H9 (cell line): Measurements from ENCODE around the gene ADGRG2. TPM values are rescaled to one million over a fixed set of nuclear protein-coding genes. Genes with fewer than 3 reads are reported as not detected.
"Not testable (repeated sequence)": the region's sequence is repeated elsewhere in the genome, so short reads cannot be mapped to it uniquely, and the experiment has no call there.

ENCODE experiments used
- DNase-seq: peaks from one replicate; pipeline ENCODE4 v3.0.0-alpha.2; 2017
- H2AFZ ChIP-seq: one replicate; pipeline ENCODE4 v1.6.1; 2013; ENCODE audit warnings: mild to moderate bottlenecking, low read length, control low read depth, moderate library complexity
- H2AK5ac ChIP-seq: 2 replicates; pipeline ENCODE4 v1.6.1; 2013; ENCODE audit warnings: low read length, control low read depth, mixed read lengths; ENCODE audit not compliant: insufficient read length
- H2BK120ac ChIP-seq: one replicate; pipeline ENCODE4 v1.6.1; 2013; ENCODE audit warnings: low read depth, mild to moderate bottlenecking, low read length, control low read depth, inconsistent platforms; ENCODE audit not compliant: poor library complexity, severe bottlenecking
- H2BK12ac ChIP-seq: 2 replicates; pipeline ENCODE4 v1.6.1; 2013; ENCODE audit warnings: low read length, control low read depth, mixed read lengths, low read depth; ENCODE audit not compliant: insufficient read length
- H2BK15ac ChIP-seq: 2 replicates; pipeline ENCODE4 v1.6.1; 2013; ENCODE audit warnings: low read depth, low read length, control low read depth
- H2BK20ac ChIP-seq: one replicate; pipeline ENCODE4 v1.6.1; 2013; ENCODE audit warnings: low read depth, mild to moderate bottlenecking, low read length, control low read depth, inconsistent platforms; ENCODE audit not compliant: poor library complexity, severe bottlenecking
- H2BK5ac ChIP-seq: 2 replicates; pipeline ENCODE4 v1.6.1; 2013; ENCODE audit warnings: low read length, control low read depth, mixed read lengths; ENCODE audit not compliant: insufficient read length
- H3K14ac ChIP-seq: 2 replicates; pipeline ENCODE4 v1.6.1; 2013; ENCODE audit warnings: low read length, control low read depth; ENCODE audit not compliant: insufficient read depth
- H3K18ac ChIP-seq: 2 replicates; pipeline ENCODE4 v1.6.1; 2013; ENCODE audit warnings: low read depth, mild to moderate bottlenecking, mixed read lengths, low read length, control low read depth; ENCODE audit not compliant: insufficient read length
- H3K23ac ChIP-seq: 2 replicates; pipeline ENCODE4 v1.6.1; 2013; ENCODE audit warnings: low read length, control low read depth, mixed read lengths, low read depth; ENCODE audit not compliant: insufficient read length
- H3K23me2 ChIP-seq: 2 replicates; pipeline ENCODE4 v1.6.1; 2013; ENCODE audit warnings: low read depth, mild to moderate bottlenecking, mixed read lengths, low read length, control low read depth; ENCODE audit not compliant: insufficient read length, poor library complexity, severe bottlenecking
- H3K27ac ChIP-seq: 2 replicates; pipeline ENCODE4 v1.5.1; 2013; ENCODE audit warnings: low read length, control low read depth, mixed read lengths, low read depth; ENCODE audit not compliant: insufficient read length
- H3K27me3 ChIP-seq: 2 replicates; pipeline ENCODE4 v1.6.1; 2013; ENCODE audit warnings: low read length, control low read depth, inconsistent platforms; ENCODE audit not compliant: insufficient read depth
- H3K4ac ChIP-seq: 2 replicates; pipeline ENCODE4 v1.6.1; 2013; ENCODE audit warnings: low read depth, mild to moderate bottlenecking, control low read depth, inconsistent platforms, low read length, moderate library complexity
- H3K4me1 ChIP-seq: 2 replicates; pipeline ENCODE4 v1.6.1; 2013; ENCODE audit warnings: low read length, control low read depth, inconsistent platforms; ENCODE audit not compliant: insufficient read depth
- H3K4me2 ChIP-seq: 2 replicates; pipeline ENCODE4 v1.6.1; 2013; ENCODE audit warnings: low read length, control low read depth, mixed read lengths; ENCODE audit not compliant: insufficient read length, insufficient read depth
- H3K56ac ChIP-seq: 2 replicates; pipeline ENCODE4 v1.6.1; 2013; ENCODE audit warnings: low read depth, mild to moderate bottlenecking, mixed read lengths, low read length, control low read depth; ENCODE audit not compliant: insufficient read length
- H3K79me1 ChIP-seq: 2 replicates; pipeline ENCODE4 v1.6.1; 2013; ENCODE audit warnings: low read depth, mild to moderate bottlenecking, moderate library complexity, low read length, control low read depth, inconsistent platforms; ENCODE audit not compliant: insufficient read depth, poor library complexity, severe bottlenecking
- H3K79me2 ChIP-seq: 2 replicates; pipeline ENCODE4 v1.6.1; 2013; ENCODE audit warnings: low read length, control low read depth, inconsistent platforms; ENCODE audit not compliant: insufficient read depth
- H3K9ac ChIP-seq: 2 replicates; pipeline ENCODE4 v1.6.1; 2013; ENCODE audit warnings: low read length, control low read depth, mixed read lengths; ENCODE audit not compliant: insufficient read length; ENCODE audit errors: extremely low read depth
- H3K9me3 ChIP-seq: one replicate; pipeline ENCODE4 v1.6.1; 2013; ENCODE audit warnings: low read depth, low read length, inconsistent platforms; ENCODE audit not compliant: control insufficient read depth
- H3T11ph ChIP-seq: one replicate; pipeline ENCODE4 v1.6.1; 2013; ENCODE audit warnings: mild to moderate bottlenecking, low read length, control low read depth, inconsistent platforms
- H4K20me1 ChIP-seq: one replicate; pipeline ENCODE4 v1.6.1; 2013; ENCODE audit not compliant: control insufficient read depth, insufficient read length, insufficient read depth
- H4K5ac ChIP-seq: 2 replicates; pipeline ENCODE4 v1.6.1; 2013; ENCODE audit warnings: low read depth, mild to moderate bottlenecking, mixed read lengths, low read length, control low read depth; ENCODE audit not compliant: insufficient read length
- H4K8ac ChIP-seq: replicated peaks from 2 replicates; pipeline ENCODE4 v1.6.1; 2013; ENCODE audit warnings: low read length, control low read depth, mixed read lengths, low read depth; ENCODE audit not compliant: insufficient read length
- H4K91ac ChIP-seq: 2 replicates; pipeline ENCODE4 v1.6.1; 2013; ENCODE audit warnings: low read depth, mild to moderate bottlenecking, moderate library complexity, mixed read lengths, low read length, control low read depth; ENCODE audit not compliant: insufficient read length
- H3K27ac Mint-ChIP-seq, 3 experiments: 2 replicates in 2 of 3; 3 replicates in 1 of 3; pipeline ENCODE4 v1.8.0; 2020 to 2021; ENCODE audit warnings: mixed read lengths in 3 of 3, mild to moderate bottlenecking in 1 of 3, moderate library complexity in 1 of 3
- H3K27me3 Mint-ChIP-seq: 2 replicates; pipeline ENCODE4 v1.8.0; 2021; ENCODE audit warnings: low read depth, mild to moderate bottlenecking, moderate library complexity, mixed read lengths
- H3K36me3 Mint-ChIP-seq, 3 experiments: 2 replicates in 2 of 3; 3 replicates in 1 of 3; pipeline ENCODE4 v1.8.0; 2020 to 2021; ENCODE audit warnings: low read depth in 3 of 3, mixed read lengths in 3 of 3; ENCODE audit not compliant: insufficient read depth in 1 of 3
- H3K4me1 Mint-ChIP-seq, 2 experiments: 2 replicates each; pipeline ENCODE4 v1.8.0; 2020; ENCODE audit warnings: mixed read lengths in 2 of 2
- H3K4me3 Mint-ChIP-seq, 2 experiments: 2 replicates in 1 of 2; 3 replicates in 1 of 2; pipeline ENCODE4 v1.8.0; 2020 to 2021; ENCODE audit warnings: mild to moderate bottlenecking in 2 of 2, mixed read lengths in 2 of 2, moderate library complexity in 1 of 2
- H3K9me3 Mint-ChIP-seq, 2 experiments: 2 replicates in 1 of 2; 3 replicates in 1 of 2; pipeline ENCODE4 v1.8.0; 2020; ENCODE audit warnings: mild to moderate bottlenecking in 2 of 2, mixed read lengths in 2 of 2, moderate library complexity in 1 of 2
- CTCF ChIP-seq: fragments of 200-600 bp; sonication (generic); conservative IDR thresholded peaks from 3 replicates; pipeline ENCODE4 v1.8.0; 2021; ENCODE audit warnings: antibody characterized with exemption, mild to moderate bottlenecking
- WGBS: extraction: QIAGEN DNeasy Blood & Tissue Kit; methylation state at CpG from one replicate; pipeline ENCODE4 v1.1.7; 2013; ENCODE audit warnings: missing lambda C conversion rate, low lambda C conversion rate, mixed read lengths; ENCODE audit not compliant: insufficient read length; ENCODE audit errors: extremely low coverage; 5-methylcytosine and 5-hydroxymethylcytosine counted together
- total RNA-seq: library from RNA; stranded (reverse); gene quantifications from 2 replicates; pipeline ENCODE4 v1.2.1, GENCODE V29; 2021

ADGRG2 gene
- total RNA-seq, 1 experiment from 2014 or later: 6.8 TPM

DNA sequence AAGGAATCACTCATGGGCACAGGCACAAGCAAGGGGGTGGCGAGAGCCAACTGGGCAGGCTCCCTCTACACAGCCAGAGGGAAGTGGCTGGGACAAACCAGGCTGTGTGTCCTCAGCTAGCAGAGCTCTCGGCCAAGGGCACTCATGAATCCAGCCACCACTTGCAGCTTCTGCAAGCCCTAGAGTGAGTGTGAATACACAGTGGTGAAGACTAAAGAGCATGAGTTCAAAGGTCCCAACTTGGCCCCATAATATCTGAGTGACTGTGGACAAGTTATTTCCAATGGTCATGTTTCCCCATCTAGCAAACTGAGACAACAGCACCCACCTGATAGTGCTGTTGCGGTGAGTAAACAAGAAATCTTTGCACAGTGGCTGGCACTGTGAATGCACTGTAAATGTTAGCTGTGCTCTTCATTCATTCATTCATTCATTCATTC, 51.7 kb downstream of the ADGRG2 start:
- Histone ChIP-seq H2BK5ac (no peak overlapping the region), H4K20me1 (no peaks in the 10 kb centered on the region)
- H3K27me3 Mint-ChIP-seq: no peaks in the 10 kb centered on the region

GRCh38 chrX:19066987-19067386, 55.3 kb downstream of the ADGRG2 start:
- H3T11ph ChIP-seq, H3K27me3 Mint-ChIP-seq, H3K4me1 Mint-ChIP-seq, H3K27ac ChIP-seq, H4K91ac ChIP-seq, H3K23me2 ChIP-seq, H2AK5ac ChIP-seq, H3K4ac ChIP-seq, H3K79me2 ChIP-seq, H4K5ac ChIP-seq, H3K27me3 ChIP-seq, H2BK15ac ChIP-seq, H2BK5ac ChIP-seq, H2BK120ac ChIP-seq, H4K20me1 ChIP-seq, H3K23ac ChIP-seq, DNase-seq, H3K14ac ChIP-seq, H4K8ac ChIP-seq, H3K4me1 ChIP-seq, H3K18ac ChIP-seq, H2BK12ac ChIP-seq, H3K79me1 ChIP-seq, H2BK20ac ChIP-seq, H3K56ac ChIP-seq, H3K4me2 ChIP-seq, H3K9ac ChIP-seq, H3K27ac Mint-ChIP-seq, H2AFZ ChIP-seq, H3K4me3 Mint-ChIP-seq: not testable (repeated sequence)
- WGBS: no CpG with 5 or more reads among the region's 4 CpGs
- peaks cover 14% of the 10 kb centered on the region for H3K9me3 ChIP-seq
- H3K36me3 Mint-ChIP-seq: peaks cover 6 to 16% (median 11%) of the 10 kb centered on the region in 3 experiments
- peaks cover 71 to 85% of the 10 kb centered on the region in 2 experiments for H3K9me3 Mint-ChIP-seq

More for the DNA sequence above, 51.7 kb downstream of the ADGRG2 start:
- no CpG with 5 or more reads among the region's 3 CpGs for WGBS
- Histone ChIP-seq H3K23ac (no peak overlapping the region), H3T11ph (no peak overlapping the region), H3K9me3 (peaks cover 19% of the 10 kb centered on the region), H2BK15ac (no peak overlapping the region), H3K27ac (no peak overlapping the region), H2AK5ac (no peak overlapping the region), H2BK20ac (no peak overlapping the region), H3K9ac (no peak overlapping the region), H3K4me1 (no peaks in the 10 kb centered on the region; the same call in 1 of the 2 replicates), H3K27me3 (no peaks in the 10 kb centered on the region), H3K4ac (no peak overlapping the region), H3K18ac (no peak overlapping the region), H4K91ac (no peak overlapping the region), H3K14ac (no peak overlapping the region), H2AFZ (no peak overlapping the region), H3K79me2 (no peaks in the 10 kb centered on the region), H4K5ac (no peak overlapping the region), H3K4me2 (no peak overlapping the region), H2BK120ac (no peak overlapping the region), H3K23me2 (no peaks in the 10 kb centered on the region), H3K56ac (no peak overlapping the region), H4K8ac (no peak overlapping the region), H3K79me1 (no peaks in the 10 kb centered on the region), H2BK12ac (no peak overlapping the region)
- Mint-ChIP-seq H3K27ac (no peak overlapping the region), H3K4me3 (no peak overlapping the region), H3K36me3 (peaks cover 6 to 13% (median 10%) of the 10 kb centered on the region in 3 experiments), H3K4me1 (peaks cover 2 to 7% of the 10 kb centered on the region in 2 experiments; a peak in 2 of 4 replicates), H3K9me3 (peaks cover 60 to 80% of the 10 kb centered on the region in 2 experiments)
- no peak for DNase-seq
- TF ChIP-seq CTCF: no peak
